Measurements from ENCODE around the gene POTEF. TPM values are rescaled to one million over a fixed set of nuclear protein-coding genes. Genes with fewer than 3 reads are reported as not detected.
"Not testable (repeated sequence)": the region's sequence is repeated elsewhere in the genome, so short reads cannot be mapped to it uniquely, and the experiment has no call there.

The POTEF gene
- total RNA-seq, 2 experiments from 2014 or later: not detected

- H3K4me1 Mint-ChIP-seq (ENCODE audit: low read depth): not testable (repeated sequence)
Measured at GRCh38 chr2:130048422-130048821, 80.6 kb downstream of the POTEF start.

GRCh38 chr2:130038265-130038603 is 90.8 kb downstream of the POTEF start:
- DNase-seq; H3K4me1 Mint-ChIP-seq (ENCODE audit: low read depth); H3K27me3 Mint-ChIP-seq; H3K4me3 Mint-ChIP-seq; POLR2A ChIA-PET; CTCF ChIA-PET; H3K36me3 Mint-ChIP-seq; H3K9me3 Mint-ChIP-seq; H3K27ac Mint-ChIP-seq; intact Hi-C loops (cut with micrococcal nuclease): not testable (repeated sequence)

More at GRCh38 chr2:130048422-130048821, 80.6 kb downstream of the POTEF start:
- H3K27me3 Mint-ChIP-seq; intact Hi-C loops (cut with micrococcal nuclease); H3K4me3 Mint-ChIP-seq; DNase-seq; H3K9me3 Mint-ChIP-seq; CTCF ChIA-PET; H3K36me3 Mint-ChIP-seq; POLR2A ChIA-PET; H3K27ac Mint-ChIP-seq: not testable (repeated sequence)

GRCh38 chr2:130025931-130026330 is 103.1 kb downstream of the POTEF start:
- CTCF ChIA-PET; H3K27ac Mint-ChIP-seq; H3K4me1 Mint-ChIP-seq (ENCODE audit: low read depth); POLR2A ChIA-PET; intact Hi-C loops (cut with micrococcal nuclease); H3K9me3 Mint-ChIP-seq; H3K27me3 Mint-ChIP-seq; H3K36me3 Mint-ChIP-seq; H3K4me3 Mint-ChIP-seq: not testable (repeated sequence)
- DNase-seq: peak; percentile 12

Other genes with a start within 250 kb of the POTEF start
- not detected for gene RAB6C, start 149.6 kb downstream of the POTEF start, total RNA-seq
- 1 to 10 TPM; 3.2 to 3.3 TPM for gene CCDC74B, start 15.9 kb upstream of the POTEF start, total RNA-seq
- 10 to 100 TPM; 65.8 to 69.4 TPM for gene SMPD4, start 52.4 kb upstream of the POTEF start, total RNA-seq
- gene MZT2B, start 53.0 kb upstream of the POTEF start, total RNA-seq: 100 to 1,000 TPM; 388 to 401 TPM
- gene TUBA3E, start 69.2 kb upstream of the POTEF start, total RNA-seq: not detected
- 100 to 1,000 TPM; 125 to 128 TPM for gene IMP4, start 213.7 kb upstream of the POTEF start, total RNA-seq
- gene PTPN18, start 226.8 kb upstream of the POTEF start, total RNA-seq: 10 to 100 TPM; 42.1 to 44.9 TPM